OCI-LY7 (cell line): ENCODE measurements around the gene DVL1. TPM values are rescaled to one million over a fixed set of nuclear protein-coding genes. Genes with fewer than 3 reads are reported as not detected.

ENCODE experiments used
- BruUV-seq: library from RNA; stranded (reverse); fragments of 400-500 nt; replicated peaks from 2 replicates; lab custom pipeline; 2021; lab: Mats Ljungman, UMichigan
- CTCF ChIA-PET: fragments of 300-600 bp; sonication (Branson Sonifier 250); formaldehyde crosslinking; loops from one replicate; lab custom pipeline; 2022; ENCODE audit warnings: antibody characterized with exemption; ENCODE audit not compliant: unreplicated experiment; lab: Charles Lee
- POLR2A ChIA-PET: fragments of 300-600 bp; sonication (Branson Sonifier 250); formaldehyde crosslinking; loops from one replicate; lab custom pipeline; 2022; ENCODE audit warnings: antibody characterized with exemption; lab: Charles Lee
- DNase-seq: peaks from one replicate; pipeline ENCODE4 v3.0.0-alpha.2; 2015; ENCODE audit warnings: low spot score
- H2AFZ ChIP-seq: fragments of 200-600 bp; sonication (generic), shearing (Covaris generic); 2 replicates; pipeline ENCODE4 v1.6.1; 2014; ENCODE audit warnings: mild to moderate bottlenecking, antibody characterized with exemption, low read length, moderate library complexity
- H3K27ac ChIP-seq: fragments of 200-600 bp; sonication (generic); 2 replicates; pipeline ENCODE4 v1.5.1; 2014; ENCODE audit warnings: mixed run types, low read depth, mild to moderate bottlenecking, moderate library complexity, low read length, inconsistent platforms; ENCODE audit not compliant: poor library complexity, severe bottlenecking
- H3K36me3 ChIP-seq: fragments of 200-600 bp; sonication (generic); 2 replicates; pipeline ENCODE4 v1.6.1; 2014; ENCODE audit warnings: mild to moderate bottlenecking, antibody characterized with exemption, low read length, moderate library complexity, mixed read lengths; ENCODE audit not compliant: insufficient read depth
- H3K4me1 ChIP-seq: fragments of 200-600 bp; sonication (generic); 2 replicates; pipeline ENCODE4 v1.5.1; 2014; ENCODE audit warnings: mild to moderate bottlenecking, low read length; ENCODE audit not compliant: insufficient read depth, poor library complexity, severe bottlenecking
- H3K4me2 ChIP-seq: fragments of 200-600 bp; sonication (generic); 2 replicates; pipeline ENCODE4 v1.6.1; 2014; ENCODE audit warnings: mild to moderate bottlenecking, low read length
- H3K4me3 ChIP-seq: fragments of 200-600 bp; sonication (generic); 2 replicates; pipeline ENCODE4 v1.5.1; 2014; ENCODE audit warnings: mild to moderate bottlenecking, low read depth, low read length; ENCODE audit not compliant: poor library complexity, severe bottlenecking
- H3K79me2 ChIP-seq: fragments of 200-600 bp; sonication (generic); 2 replicates; pipeline ENCODE4 v1.6.1; 2016; ENCODE audit warnings: low read depth, mild to moderate bottlenecking, low read length, moderate library complexity, mixed read lengths; ENCODE audit not compliant: insufficient read depth
- H3K9me2 ChIP-seq: fragments of 200-600 bp; sonication (generic); 2 replicates; pipeline ENCODE4 v1.6.1; 2016; ENCODE audit warnings: mild to moderate bottlenecking, low read length, mixed read lengths; ENCODE audit not compliant: insufficient read depth
- H3K9me3 ChIP-seq: fragments of 200-600 bp; sonication (generic); 2 replicates; pipeline ENCODE4 v1.6.1; 2014; ENCODE audit warnings: mild to moderate bottlenecking, mixed run types, low read length, mixed read lengths
- H4K20me1 ChIP-seq: fragments of 200-600 bp; sonication (generic); 2 replicates; pipeline ENCODE4 v1.6.1; 2014; ENCODE audit warnings: mild to moderate bottlenecking, antibody characterized with exemption, low read length, moderate library complexity, mixed read lengths; ENCODE audit not compliant: insufficient read depth
- CTCF ChIP-seq: fragments of 200-600 bp; sonication (generic); conservative IDR thresholded peaks from 2 replicates; pipeline ENCODE4 v1.5.1; 2014; ENCODE audit warnings: mild to moderate bottlenecking, antibody characterized with exemption, low read length, moderate library complexity, mixed read lengths
- EZH2phosphoT487 ChIP-seq: fragments of 200-600 bp; sonication (generic); IDR thresholded peaks from 2 replicates; pipeline ENCODE4 v1.6.1; 2018; ENCODE audit warnings: low read depth, borderline replicate concordance, mild to moderate bottlenecking, mixed run types, antibody characterized with exemption, low read length, moderate library complexity, mixed read lengths
- intact Hi-C: fragments of 100-400 bp; cut with micrococcal nuclease; formaldehyde crosslinking; loops from one replicate; pipeline ENCODE4 v1.10.0; 2022; ENCODE audit not compliant: unreplicated experiment
- total RNA-seq, 2 experiments: library from RNA; depleted of rRNA in 1 of 2; stranded (reverse); fragments of >200 nt in 1 of 2; shearing (Covaris generic) in 1 of 2; gene quantifications; 2 replicates each; pipeline ENCODE4 v1.2.3, GENCODE V29; 2014 to 2022

DVL1 gene
- total RNA-seq, 2 experiments from 2014 or later, result 27.8 to 47.1 TPM

GRCh38 chr1:1346501-1346890 lies 2.7 kb downstream of the DVL1 start:
- TF ChIP-seq EZH2phosphoT487 (no peak), CTCF (no peak)
- H3K9me3 ChIP-seq, result no peaks in the 10 kb centered on the region
- no peak for DNase-seq
- no TSS peak for BruUV-seq
- H3K4me3 ChIP-seq, result no peak overlapping the region
- H2AFZ ChIP-seq, result no peak overlapping the region
- H4K20me1 ChIP-seq, result no peaks in the 10 kb centered on the region; the same call in 1 of the 2 replicates
- ChIA-PET CTCF (interaction anchor here (1.3 kb wide), 1 partner anchor 8 kb away, joined by 5 read pairs; no protein-coding TSS in a partner anchor), POLR2A (interaction anchor here (1.0 kb wide), 1 partner anchor 26 kb away, joined by 3 read pairs; no protein-coding TSS in a partner anchor)
- no peak overlapping the region for H3K4me2 ChIP-seq
- intact Hi-C loops, result loop anchor here (5.0 kb wide), 1 partner anchor 116 kb away; no protein-coding TSS in a partner anchor
- no peaks in the 10 kb centered on the region for H3K79me2 ChIP-seq
- peaks cover under 1% of the 10 kb centered on the region for H3K36me3 ChIP-seq
- H3K9me2 ChIP-seq, result no peaks in the 10 kb centered on the region
- H3K27ac ChIP-seq, result no peak overlapping the region
- H3K4me1 ChIP-seq, result peaks cover 12% of the 10 kb centered on the region

GRCh38 chr1:1345860-1346500 lies 3.2 kb downstream of the DVL1 start:
- H2AFZ ChIP-seq, result no peak overlapping the region
- no peaks in the 10 kb centered on the region; the same call in 1 of the 2 replicates for H4K20me1 ChIP-seq
- intact Hi-C loops, result loop anchor here (5.0 kb wide), 1 partner anchor 116 kb away; no protein-coding TSS in a partner anchor
- H3K36me3 ChIP-seq, result peaks cover 6% of the 10 kb centered on the region
- no peak overlapping the region for H3K4me3 ChIP-seq
- no peaks in the 10 kb centered on the region for H3K9me2 ChIP-seq
- H3K79me2 ChIP-seq, result no peaks in the 10 kb centered on the region
- POLR2A ChIA-PET, result interaction anchor here (1.0 kb wide), 1 partner anchor 26 kb away, joined by 3 read pairs; no protein-coding TSS in a partner anchor
- no peaks in the 10 kb centered on the region for H3K9me3 ChIP-seq
- no peak overlapping the region for H3K27ac ChIP-seq
- no peak overlapping the region for H3K4me2 ChIP-seq
- no peak for DNase-seq
- CTCF ChIA-PET, result interaction anchor here (1.3 kb wide), 1 partner anchor 8 kb away, joined by 5 read pairs; no protein-coding TSS in a partner anchor
- no TSS peak for BruUV-seq
- no peak for TF ChIP-seq CTCF
- no peak for TF ChIP-seq EZH2phosphoT487
- H3K4me1 ChIP-seq, result peaks cover 10% of the 10 kb centered on the region
